Keratinocyte (primary cell): ENCODE measurements around the gene RRP36. TPM values are rescaled to one million over a fixed set of nuclear protein-coding genes. Genes with fewer than 3 reads are reported as not detected.

ENCODE experiments used
- DNase-seq: peaks from one replicate; pipeline ENCODE4 v3.0.0-alpha.2; 2011; ENCODE audit warnings: low read depth, missing footprints, low spot score
- FAIRE-seq: peaks from 2 replicates; lab custom pipeline; 2011; peaks lifted over from hg19 to GRCh38; lab: Jason Lieb, UNC
- H2AFZ ChIP-seq: 2 replicates; pipeline ENCODE4 v1.6.0; 2012; ENCODE audit warnings: low read length, control low read depth, inconsistent platforms; ENCODE audit not compliant: control insufficient read depth
- H3K27ac ChIP-seq: 2 replicates; pipeline ENCODE4 v1.5.1; 2011; ENCODE audit warnings: low read length; ENCODE audit not compliant: control insufficient read depth, insufficient read depth
- H3K27me3 ChIP-seq: 3 replicates; pipeline ENCODE4 v1.6.0; 2011; ENCODE audit warnings: low read length; ENCODE audit not compliant: control insufficient read depth, insufficient read depth; ENCODE audit errors: extremely low read depth
- H3K36me3 ChIP-seq, 2 experiments: 2 replicates in 1 of 2; 3 replicates in 1 of 2; pipeline ENCODE4 v1.5.1; 2011; ENCODE audit warnings: low read length in 2 of 2, mild to moderate bottlenecking in 1 of 2; ENCODE audit not compliant: control insufficient read depth in 2 of 2, insufficient read depth in 2 of 2; ENCODE audit errors: extremely low read depth in 1 of 2
- H3K4me1 ChIP-seq: 3 replicates; pipeline ENCODE4 v1.5.1; 2011; ENCODE audit warnings: low read length; ENCODE audit not compliant: control insufficient read depth, insufficient read depth; ENCODE audit errors: extremely low read depth
- H3K4me2 ChIP-seq: 3 replicates; pipeline ENCODE4 v1.6.0; 2011; ENCODE audit warnings: low read depth, low read length; ENCODE audit not compliant: control insufficient read depth, insufficient read depth; ENCODE audit errors: extremely low read depth
- H3K4me3 ChIP-seq, 3 experiments: fragments of 200-600 bp in 1 of 3; sonication (generic) in 1 of 3; 2 replicates in 2 of 3; 3 replicates in 1 of 3; pipeline ENCODE4 v1.5.1; 2011 to 2016; ENCODE audit warnings: low read length in 3 of 3, mild to moderate bottlenecking in 3 of 3, control low read depth in 2 of 3, inconsistent platforms in 1 of 3, low read depth in 1 of 3, mixed read lengths in 1 of 3, mixed run types in 1 of 3, moderate library complexity in 1 of 3; ENCODE audit not compliant: control insufficient read depth in 2 of 3, insufficient read depth in 2 of 3; ENCODE audit errors: extremely low read depth in 1 of 3
- H3K79me2 ChIP-seq: 2 replicates; pipeline ENCODE4 v1.6.0; 2012; ENCODE audit warnings: low read length; ENCODE audit not compliant: control insufficient read depth, insufficient read depth
- H3K9ac ChIP-seq: 3 replicates; pipeline ENCODE4 v1.6.0; 2011; ENCODE audit warnings: low read length; ENCODE audit not compliant: control insufficient read depth, insufficient read depth; ENCODE audit errors: extremely low read depth
- H3K9me1 ChIP-seq: 3 replicates; pipeline ENCODE4 v1.6.0; 2011; ENCODE audit warnings: low read length; ENCODE audit not compliant: control insufficient read depth, insufficient read depth; ENCODE audit errors: extremely low read depth
- H3K9me3 ChIP-seq: 2 replicates; pipeline ENCODE4 v1.5.1; 2012; ENCODE audit warnings: low read depth, low read length; ENCODE audit not compliant: control insufficient read depth
- H4K20me1 ChIP-seq: 3 replicates; pipeline ENCODE4 v1.6.0; 2011; ENCODE audit warnings: low read length; ENCODE audit not compliant: control insufficient read depth, insufficient read depth; ENCODE audit errors: extremely low read depth
- EZH2 ChIP-seq: IDR thresholded peaks from one replicate; pipeline ENCODE4 v1.6.1; 2012; ENCODE audit warnings: inconsistent platforms, mild to moderate bottlenecking, low read length, moderate library complexity
- dilution Hi-C: fragments of 300-500 bp; cut with MboI; formaldehyde crosslinking; loops from one replicate; pipeline ENCODE4 v1.7.0; 2020; ENCODE audit warnings: low sequenced_read_pairs; ENCODE audit not compliant: extremely low pct_ligation_motif_present
- polyA plus RNA-seq, 5 experiments: library from polyadenylated mRNA; depleted of rRNA in 3 of 5; stranded (reverse) in 3 of 5; stranded (forward) in 1 of 5; unstranded in 1 of 5; fragments of >200 nt; gene quantifications; 1 replicate in 1 of 5; 2 replicates in 3 of 5; 3 replicates in 1 of 5; pipeline versions ENCODE4 v1.2.1 to v1.2.3, GENCODE V29; 2011 to 2012; ENCODE audit warnings: missing spikeins in 2 of 5, low read depth in 1 of 5, low replicate concordance in 1 of 5
- TF ChIP-seq, protein P1 (sequence below), 3 experiments: IDR thresholded peaks in 1 of 3; conservative IDR thresholded peaks in 1 of 3; optimal IDR thresholded peaks in 1 of 3; 2 replicates in 2 of 3; 3 replicates in 1 of 3; pipeline versions ENCODE3 to v1.5.1; 2011; ENCODE audit warnings: low read length in 3 of 3, mild to moderate bottlenecking in 3 of 3, moderate library complexity in 2 of 3, control low read depth in 1 of 3, inconsistent platforms in 1 of 3; ENCODE audit not compliant: insufficient read depth in 2 of 3; ENCODE audit errors: extremely low read depth in 1 of 3

Gene RRP36
- polyA plus RNA-seq, 1 donor (not counting 4 experiments of a cell fraction or from before 2014, with no cell fraction given) = 67.5 TPM

DNA sequence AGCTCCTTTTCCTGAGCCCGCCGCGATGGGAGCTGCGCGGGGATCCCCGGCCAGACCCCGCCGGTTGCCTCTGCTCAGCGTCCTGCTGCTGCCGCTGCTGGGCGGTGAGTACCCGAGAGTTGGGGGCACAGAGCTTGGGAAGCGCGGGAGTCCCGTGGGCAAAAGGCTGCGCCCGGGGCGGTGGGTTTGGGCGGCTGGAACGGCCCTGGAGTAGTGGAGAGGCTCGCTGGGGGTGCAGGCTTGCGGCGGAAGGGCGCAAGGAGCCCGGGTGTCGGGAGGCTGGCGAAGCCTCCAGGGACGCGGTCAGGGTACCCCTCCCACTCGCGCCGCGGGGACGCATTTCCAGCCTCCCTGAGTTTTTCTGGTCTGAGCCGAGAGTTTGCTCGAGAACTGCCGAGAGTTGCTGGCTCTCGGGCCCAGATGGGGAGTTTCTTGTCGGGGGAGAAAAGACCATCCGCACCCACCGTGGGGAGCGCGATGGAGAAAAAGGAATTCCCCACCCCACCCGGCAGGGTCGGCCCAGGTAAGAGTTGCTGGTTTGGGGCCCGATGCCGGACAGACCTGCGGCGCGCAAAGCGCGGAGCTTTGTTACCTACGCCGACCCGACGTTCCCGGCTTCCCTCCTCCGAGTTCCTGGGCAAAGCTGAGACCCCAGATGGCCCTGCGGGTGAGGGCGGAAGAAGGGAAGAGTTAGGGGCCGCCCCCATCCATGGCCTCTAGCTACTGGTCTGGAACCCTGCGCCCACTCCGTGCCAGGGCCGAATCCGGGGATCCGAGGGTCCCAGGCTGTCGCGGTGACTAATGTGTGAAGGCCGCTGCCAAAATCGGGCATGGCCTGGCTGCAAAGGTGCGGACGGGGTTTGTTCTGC is 55.3 kb downstream of the RRP36 start:
- H3K4me2 ChIP-seq = peak overlapping the region; percentile 89
- H3K4me3 ChIP-seq = peak overlapping the region; percentile 75 to 92 (median 80)
- no peaks in the 10 kb centered on the region for H3K27me3 ChIP-seq
- peak overlapping the region; percentile 83 for H3K27ac ChIP-seq
- FAIRE-seq (no peak), DNase-seq (no peak)
- no peaks in the 10 kb centered on the region for H4K20me1 ChIP-seq
- peaks cover 14% of the 10 kb centered on the region for H3K4me1 ChIP-seq
- TF ChIP-seq, protein P1, sequence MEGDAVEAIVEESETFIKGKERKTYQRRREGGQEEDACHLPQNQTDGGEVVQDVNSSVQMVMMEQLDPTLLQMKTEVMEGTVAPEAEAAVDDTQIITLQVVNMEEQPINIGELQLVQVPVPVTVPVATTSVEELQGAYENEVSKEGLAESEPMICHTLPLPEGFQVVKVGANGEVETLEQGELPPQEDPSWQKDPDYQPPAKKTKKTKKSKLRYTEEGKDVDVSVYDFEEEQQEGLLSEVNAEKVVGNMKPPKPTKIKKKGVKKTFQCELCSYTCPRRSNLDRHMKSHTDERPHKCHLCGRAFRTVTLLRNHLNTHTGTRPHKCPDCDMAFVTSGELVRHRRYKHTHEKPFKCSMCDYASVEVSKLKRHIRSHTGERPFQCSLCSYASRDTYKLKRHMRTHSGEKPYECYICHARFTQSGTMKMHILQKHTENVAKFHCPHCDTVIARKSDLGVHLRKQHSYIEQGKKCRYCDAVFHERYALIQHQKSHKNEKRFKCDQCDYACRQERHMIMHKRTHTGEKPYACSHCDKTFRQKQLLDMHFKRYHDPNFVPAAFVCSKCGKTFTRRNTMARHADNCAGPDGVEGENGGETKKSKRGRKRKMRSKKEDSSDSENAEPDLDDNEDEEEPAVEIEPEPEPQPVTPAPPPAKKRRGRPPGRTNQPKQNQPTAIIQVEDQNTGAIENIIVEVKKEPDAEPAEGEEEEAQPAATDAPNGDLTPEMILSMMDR (optimal IDR thresholded peaks at IDR 0.05 in 1 of 3, IDR thresholded peaks at IDR 0.05 in 1 of 3, conservative IDR thresholded peaks at IDR 0.05 in 1 of 3; ENCODE audit: extremely low read depth in 1 of 3, insufficient read depth in 2 of 3, low read length in 3 of 3) = no peak
- no peak for TF ChIP-seq EZH2
- H3K9me3 ChIP-seq = no peaks in the 10 kb centered on the region
- H3K36me3 ChIP-seq = peaks cover 0 to 6% of the 10 kb centered on the region in 2 experiments
- peak overlapping the region; percentile 91 for H3K9ac ChIP-seq
- H3K79me2 ChIP-seq = peaks cover 53% of the 10 kb centered on the region
- peak overlapping the region; percentile 74 for H2AFZ ChIP-seq
- dilution Hi-C loops = no loop called here
- no peaks in the 10 kb centered on the region for H3K9me1 ChIP-seq

DNA sequence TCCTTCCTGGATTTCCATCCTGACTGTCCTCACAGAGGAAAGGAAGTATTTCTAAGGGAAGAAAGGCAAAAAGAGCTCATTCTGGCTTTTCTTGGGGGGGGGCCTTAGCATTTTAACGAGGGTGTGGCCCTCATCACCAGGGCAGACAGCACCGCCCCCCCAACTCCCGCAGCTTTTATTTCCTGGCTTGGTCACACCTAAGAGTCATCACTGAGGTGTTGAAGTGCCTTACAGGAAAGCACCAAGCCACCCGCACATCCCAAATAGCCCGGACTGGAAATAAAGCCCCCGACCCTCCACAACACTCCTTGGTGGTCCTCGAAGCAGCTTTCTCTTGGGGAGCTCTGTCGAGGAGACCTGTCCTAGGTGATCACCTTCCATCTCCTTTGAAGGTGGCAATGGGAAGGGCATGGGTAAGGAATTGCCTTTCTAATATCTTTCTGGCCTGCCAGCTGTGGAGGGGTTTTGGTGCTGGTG is 55.9 kb downstream of the RRP36 start:
- Histone ChIP-seq H3K36me3 (peaks cover 0 to 6% of the 10 kb centered on the region in 2 experiments), H3K79me2 (peaks cover 59% of the 10 kb centered on the region), H4K20me1 (no peaks in the 10 kb centered on the region), H2AFZ (no peak overlapping the region), H3K4me2 (peak overlapping the region; percentile 89), H3K4me1 (peaks cover 14% of the 10 kb centered on the region), H3K4me3 (peak overlapping the region; percentile 75 to 92 (median 80)), H3K9ac (peak overlapping the region; percentile 91), H3K9me1 (no peaks in the 10 kb centered on the region), H3K9me3 (no peaks in the 10 kb centered on the region), H3K27ac (peak overlapping the region; percentile 83), H3K27me3 (no peaks in the 10 kb centered on the region)
- no peak for TF ChIP-seq EZH2
- TF ChIP-seq, protein P1 (optimal IDR thresholded peaks at IDR 0.05 in 1 of 3, IDR thresholded peaks at IDR 0.05 in 1 of 3, conservative IDR thresholded peaks at IDR 0.05 in 1 of 3; ENCODE audit: extremely low read depth in 1 of 3, insufficient read depth in 2 of 3, low read length in 3 of 3) = no peak
- FAIRE-seq (no peak), DNase-seq (no peak)
- dilution Hi-C loops = no loop called here
